Limb (tissue), 2 donors: ENCODE results near the gene SLCO1B1.

Source experiments
- DNase-seq, 2 donors: peaks; one replicate each; pipeline ENCODE4 v3.0.0-alpha.2; 2016; ENCODE audit errors: extremely low spot score in 2 of 2

The SLCO1B1 gene

DNA sequence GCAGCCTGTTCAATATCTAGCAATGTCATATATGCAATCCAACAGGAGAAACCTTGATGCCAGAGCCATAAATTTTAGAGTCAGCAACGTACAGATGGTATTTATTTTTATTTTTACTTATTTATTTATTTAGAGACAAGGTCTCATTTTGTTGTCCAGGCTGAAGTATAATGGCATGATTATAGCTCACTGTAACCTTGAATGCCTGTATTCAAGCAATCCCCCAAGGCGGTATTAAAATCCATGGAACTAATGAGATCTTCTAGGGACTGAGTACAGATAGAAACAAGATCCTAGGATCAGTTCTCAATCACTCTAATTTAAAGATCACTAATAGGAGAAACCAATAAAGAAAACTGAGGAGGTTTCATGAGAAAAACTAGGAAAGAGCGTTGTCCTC lies 89.3 kb downstream of the SLCO1B1 start:
- DNase-seq: no peak

DNA sequence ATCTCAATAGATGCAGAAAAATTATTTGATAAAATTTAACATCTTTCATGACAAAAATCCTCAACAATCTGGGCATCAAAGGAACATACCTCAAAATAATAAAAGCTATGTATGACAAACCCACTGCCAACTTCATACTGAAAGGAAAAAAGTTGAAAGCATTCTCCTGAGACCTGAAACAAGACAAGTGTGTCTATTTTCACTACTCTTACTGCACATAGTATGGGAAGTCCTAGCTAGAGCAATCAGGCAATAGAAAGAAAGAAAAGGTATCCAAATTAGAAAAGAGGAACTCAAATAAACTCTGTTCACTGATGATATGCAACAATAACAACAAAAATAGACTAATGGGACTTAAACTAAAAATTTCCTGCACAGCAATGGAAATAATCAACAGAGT lies 90.1 kb downstream of the SLCO1B1 start:
- no peak for DNase-seq

DNA sequence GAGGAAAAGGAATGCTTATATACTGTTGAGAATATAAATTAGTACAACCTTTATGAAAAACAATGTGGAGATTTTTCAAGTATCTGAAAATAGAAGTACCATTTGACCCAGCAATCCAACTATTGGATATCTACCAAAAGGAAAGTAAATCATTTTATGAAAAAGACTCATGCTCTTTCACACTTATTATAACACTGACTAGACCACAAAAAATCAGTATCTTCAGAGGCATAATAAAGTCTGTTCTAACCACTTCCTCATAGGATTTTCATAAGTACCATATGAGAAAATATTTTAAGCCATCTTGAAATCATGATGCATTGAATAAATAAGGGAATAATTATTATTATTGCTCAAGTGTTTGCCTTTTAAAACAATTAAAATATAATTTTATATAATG lies 90.8 kb downstream of the SLCO1B1 start:
- no peak for DNase-seq

DNA sequence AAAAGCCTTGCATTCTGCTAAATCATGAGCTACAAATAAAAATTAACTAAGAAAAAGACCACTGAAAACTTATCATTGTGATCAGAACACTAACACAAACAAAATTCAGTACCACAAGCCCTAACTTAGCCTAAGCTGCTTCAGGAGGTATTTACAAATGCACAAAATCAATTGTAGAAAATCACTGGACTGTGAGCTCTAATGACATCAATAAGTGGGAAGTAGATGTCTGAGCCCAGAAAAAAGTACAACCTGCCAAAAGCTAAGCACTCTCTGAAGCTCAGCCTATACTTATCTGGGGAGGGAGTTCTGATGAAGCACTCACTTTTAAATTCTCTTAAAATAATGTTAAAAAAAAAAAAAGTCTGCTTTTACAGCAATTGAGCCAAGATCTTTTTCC lies 92.9 kb downstream of the SLCO1B1 start:
- DNase-seq: no peak

DNA sequence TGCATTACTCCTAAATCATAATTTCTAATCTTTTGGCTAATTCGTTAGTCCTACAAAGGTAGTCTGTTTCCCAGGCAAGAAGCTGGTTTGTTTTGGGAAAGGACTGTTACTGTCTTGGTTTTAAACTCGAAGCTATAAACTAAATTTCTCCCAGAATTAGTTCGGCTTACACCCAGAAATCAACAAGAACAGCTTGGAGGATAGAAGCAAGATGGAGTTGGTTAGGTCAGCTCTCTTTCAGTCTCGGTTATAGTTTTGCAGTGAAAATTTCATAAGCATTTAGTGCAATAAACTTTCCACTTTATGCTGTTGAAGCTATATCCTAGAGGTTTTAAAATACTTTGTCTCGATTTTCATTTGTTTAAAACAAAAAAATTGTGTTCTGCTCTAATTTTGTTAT lies 103.4 kb downstream of the SLCO1B1 start:
- no peak for DNase-seq

DNA sequence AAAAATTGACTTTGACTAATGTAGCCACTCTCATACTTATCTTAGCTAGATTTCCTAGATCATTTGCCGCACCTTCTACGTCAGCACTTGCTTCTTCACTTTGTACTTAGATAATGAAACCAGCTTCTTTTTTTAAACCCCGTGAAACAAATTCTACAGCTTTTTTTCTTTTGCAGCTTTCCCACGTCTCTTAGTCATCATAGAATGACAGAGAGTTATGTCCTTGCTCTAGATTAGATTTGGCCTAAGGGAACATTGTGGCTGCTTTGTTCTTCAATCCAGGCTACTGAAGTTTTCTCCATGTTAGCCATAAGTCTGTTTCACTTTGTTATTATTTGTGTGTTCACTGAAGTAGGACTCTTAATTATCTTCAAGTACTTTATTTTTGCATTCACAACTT lies 108.9 kb downstream of the SLCO1B1 start:
- no peak for DNase-seq

DNA sequence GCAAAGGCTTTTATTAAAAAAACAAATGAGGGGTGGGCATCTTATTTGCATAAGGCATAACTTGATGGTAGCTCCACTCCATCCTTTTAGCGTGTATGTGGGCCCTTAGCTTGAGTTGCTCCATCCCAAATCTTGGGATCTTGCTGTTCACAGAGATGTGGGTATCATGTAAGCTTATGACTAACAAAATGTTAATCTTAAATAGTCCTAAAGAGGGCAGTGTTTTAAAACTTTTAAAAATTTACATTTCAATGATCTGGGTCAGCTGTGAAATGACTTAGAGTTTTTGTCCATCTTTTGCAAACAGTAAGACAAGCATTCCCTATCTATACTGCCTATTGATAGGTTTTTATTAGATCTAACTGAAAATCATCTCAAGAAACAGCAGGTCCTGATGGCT lies 117.7 kb downstream of the SLCO1B1 start:
- DNase-seq: no peak

GRCh38 chr12:21252070-21252469 lies 121.1 kb downstream of the SLCO1B1 start:
- no peak for DNase-seq

- no peak for DNase-seq
Measured at GRCh38 chr12:21257172-21257571, 126.2 kb downstream of the SLCO1B1 start.

DNA sequence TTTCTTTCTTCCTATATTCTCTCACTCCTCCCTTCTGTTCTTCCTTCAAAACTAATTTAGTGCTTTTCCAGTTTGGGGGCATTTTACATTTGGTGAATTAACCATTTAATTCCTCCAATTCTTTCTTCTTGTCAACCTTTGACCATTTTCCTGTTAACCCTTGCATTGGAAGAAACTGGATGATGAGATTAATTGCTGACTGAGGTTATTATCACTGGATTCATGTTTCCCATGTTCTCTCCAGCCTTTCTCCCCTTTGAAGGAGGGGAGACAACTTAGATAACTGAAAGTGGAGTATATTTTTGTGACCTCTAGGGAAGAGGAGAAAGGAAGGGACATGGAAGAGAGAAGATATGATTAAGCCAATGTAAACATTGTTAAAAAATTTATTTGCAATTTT lies 133.2 kb downstream of the SLCO1B1 start:
- no peak for DNase-seq

DNA sequence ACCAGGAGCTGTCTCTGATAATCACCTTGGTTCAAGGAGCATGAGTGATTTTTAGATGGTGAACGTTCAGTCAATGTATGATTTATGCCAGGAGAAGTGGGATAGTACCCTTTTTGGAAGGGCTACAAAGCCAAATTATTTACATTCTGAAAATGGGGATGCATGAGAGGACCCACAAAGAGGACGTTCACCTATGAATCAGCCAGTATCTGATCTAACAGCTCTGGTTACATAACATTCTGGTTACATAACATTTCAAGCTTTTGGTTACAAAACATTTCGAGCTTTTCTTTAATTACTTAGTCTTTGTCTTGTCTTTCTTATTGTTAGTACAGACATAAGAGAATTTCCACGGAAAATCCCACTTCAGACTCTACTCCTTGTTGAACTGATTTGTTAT lies 134.9 kb downstream of the SLCO1B1 start:
- DNase-seq: no peak

DNA sequence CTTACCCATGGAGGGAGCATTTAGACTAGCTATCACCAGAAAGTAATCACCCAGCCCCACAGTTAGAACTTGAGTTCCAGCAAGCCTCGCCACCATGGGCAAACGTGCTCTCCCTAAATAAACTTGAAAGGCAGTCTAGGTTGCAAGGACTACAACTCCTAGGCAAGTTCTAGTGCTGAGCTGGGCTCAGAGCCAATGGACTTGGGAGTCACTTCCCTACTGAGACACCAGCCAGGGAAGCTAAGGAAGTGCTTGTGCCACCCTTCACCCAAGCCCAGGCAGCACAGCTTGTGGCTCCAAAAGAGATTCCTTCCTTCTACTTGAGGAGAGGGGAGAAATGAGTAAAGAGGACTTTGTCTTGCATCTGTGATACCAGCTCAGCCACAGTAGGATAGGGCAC lies 145.8 kb downstream of the SLCO1B1 start:
- DNase-seq: no peak
